OCI-LY3 (cell line): ENCODE measurements around the gene PKHD1.

Experiments
- CTCF ChIP-seq: fragments of 200-600, 300-600 bp; sonication (generic); IDR thresholded peaks from 2 replicates; pipeline ENCODE4 v1.5.1; 2014; ENCODE audit warnings: antibody characterized with exemption, low read length, low read depth
- EZH2phosphoT487 ChIP-seq: fragments of 200-600 bp; shearing (Covaris generic); IDR thresholded peaks from 2 replicates; pipeline ENCODE4 v1.6.1; 2018; ENCODE audit warnings: antibody characterized with exemption, mixed run types, low read depth

DNA sequence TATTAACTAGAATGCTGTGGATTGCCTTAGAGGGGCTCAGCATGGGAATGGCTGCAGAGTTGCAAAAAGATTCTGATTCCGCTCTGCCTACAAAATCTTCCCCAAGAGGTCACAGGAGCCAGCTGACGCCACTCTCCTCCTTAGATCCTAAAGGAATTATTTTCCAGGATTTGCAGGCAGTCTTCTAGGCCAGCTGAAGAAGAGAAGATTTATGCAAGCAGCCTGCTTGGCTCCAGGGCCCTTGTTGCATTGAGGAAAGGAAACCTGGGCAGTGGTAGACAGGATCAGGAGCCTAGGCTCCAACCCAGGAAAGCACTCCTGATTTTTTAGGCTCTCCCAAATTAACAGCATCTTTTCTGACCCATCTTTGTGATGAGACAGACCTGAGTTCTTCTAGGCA lies 245.8 kb downstream of the PKHD1 start:
- TF ChIP-seq CTCF (no peak), EZH2phosphoT487 (no peak)
